Large intestine (tissue), 3 donors: ENCODE data around the gene CALCOCO2. TPM values are rescaled to one million over a fixed set of nuclear protein-coding genes. Genes with fewer than 3 reads are reported as not detected.

Experiments
- DNase-seq, 2 donors: peaks; one replicate each; pipeline versions ENCODE4 v3.0.0 to v3.0.0-alpha.2; 2013
- H3K27ac ChIP-seq: one replicate; pipeline ENCODE4 v1.5.1; 2013; ENCODE audit warnings: low read length
- H3K27me3 ChIP-seq: 2 replicates; pipeline ENCODE4 v1.6.1; 2013; ENCODE audit warnings: low read length; ENCODE audit not compliant: control insufficient read depth, insufficient read depth
- H3K36me3 ChIP-seq: 2 replicates; pipeline ENCODE4 v1.6.1; 2013; ENCODE audit warnings: low read length; ENCODE audit not compliant: control insufficient read depth, insufficient read depth
- H3K4me1 ChIP-seq: one replicate; pipeline ENCODE4 v1.6.1; 2013; ENCODE audit warnings: low read length; ENCODE audit not compliant: control insufficient read depth, insufficient read depth
- H3K4me3 ChIP-seq: one replicate; pipeline ENCODE4 v1.5.1; 2013; ENCODE audit warnings: low read length
- H3K9me3 ChIP-seq: one replicate; pipeline ENCODE4 v1.6.1; 2013; ENCODE audit warnings: mild to moderate bottlenecking, low read depth, low read length, moderate library complexity; ENCODE audit not compliant: control insufficient read depth
- WGBS: methylation state at CpG from one replicate; pipeline ENCODE4 v1.1.5; 2013; ENCODE audit warnings: low lambda C conversion rate; ENCODE audit not compliant: insufficient coverage; 5-methylcytosine and 5-hydroxymethylcytosine counted together
- polyA plus RNA-seq: library from polyadenylated mRNA; unstranded; fragments of 120-200 nt; gene quantifications from one replicate; pipeline ENCODE4 v1.2.1, GENCODE V29; 2013

Gene CALCOCO2
- polyA plus RNA-seq, 1 donor: 159 TPM

DNA sequence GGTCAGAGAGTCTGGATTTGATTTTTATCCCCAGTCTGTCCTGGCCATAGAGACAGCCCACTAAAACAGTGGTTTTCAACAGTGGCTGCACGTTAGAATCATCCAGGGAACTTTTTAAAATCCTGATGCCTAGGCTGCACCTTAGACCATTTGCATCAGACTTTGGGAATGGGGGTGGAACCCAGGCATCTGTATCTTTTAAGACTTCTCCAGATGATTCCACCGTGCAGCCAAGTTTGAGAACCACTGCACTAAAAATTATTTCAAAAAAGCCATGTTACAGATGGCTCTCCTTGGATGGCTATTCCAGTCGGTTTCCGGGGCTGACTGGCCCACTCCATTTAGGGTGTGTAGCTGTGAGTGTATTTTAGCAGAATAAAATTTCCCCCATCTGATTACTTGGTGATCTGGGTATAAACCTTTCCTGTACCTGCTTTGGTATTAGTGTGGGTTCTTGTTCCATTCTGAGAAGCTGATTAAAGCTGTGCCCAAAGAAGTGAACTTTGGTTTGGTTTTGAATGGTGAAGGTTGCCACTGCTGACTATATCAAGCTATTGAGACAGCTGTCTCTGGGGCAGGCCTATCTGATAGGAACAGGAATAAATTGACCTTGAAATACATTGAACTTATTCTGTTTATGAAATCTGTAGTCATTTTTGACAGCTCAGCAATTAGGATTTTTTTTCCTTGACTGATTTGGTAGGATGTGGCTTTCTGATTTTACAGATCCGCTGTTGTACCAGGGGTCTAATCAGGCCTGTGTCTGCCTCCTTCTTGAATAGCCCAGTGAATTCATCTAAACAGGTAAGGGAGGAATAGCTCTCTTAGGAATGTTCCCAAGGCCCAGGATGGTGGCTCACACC is 63.0 kb downstream of the CALCOCO2 start:
- H3K9me3 ChIP-seq: no peaks in the 10 kb centered on the region
- H3K4me1 ChIP-seq: peaks cover 22% of the 10 kb centered on the region
- peak overlapping the region; percentile 96 for H3K27ac ChIP-seq
- H3K27me3 ChIP-seq: no peaks in the 10 kb centered on the region
- no peak for DNase-seq
- peaks cover 32% of the 10 kb centered on the region for H3K36me3 ChIP-seq
- WGBS: no CpG with 5 or more reads among the region's 5 CpGs
- peak overlapping the region; percentile 82 for H3K4me3 ChIP-seq

GRCh38 chr17:48894886-48895285 is 64.1 kb downstream of the CALCOCO2 start:
- H3K9me3 ChIP-seq: no peaks in the 10 kb centered on the region
- DNase-seq: peak in 1 of 2 donors; percentile 73

DNA sequence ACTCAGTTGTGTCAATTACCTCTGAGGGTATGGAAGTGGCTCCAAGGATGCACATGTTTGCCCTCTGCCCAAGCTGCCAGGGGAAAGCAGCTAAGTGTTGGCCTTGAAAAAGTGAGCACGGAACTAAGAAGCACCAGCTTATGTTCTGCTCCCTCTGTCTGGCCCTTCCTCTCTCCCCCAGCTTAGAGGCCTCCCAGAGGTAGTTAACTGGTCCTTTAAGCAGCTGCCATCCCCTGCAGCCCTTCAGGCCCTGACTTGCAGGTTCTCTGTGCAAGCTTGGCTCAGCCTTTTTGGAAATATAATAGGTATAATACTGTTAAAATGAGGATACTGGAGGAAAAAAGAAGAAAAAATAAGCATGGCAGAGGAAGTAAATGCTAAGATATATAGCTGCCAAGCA is 70.4 kb downstream of the CALCOCO2 start:
- no peaks in the 10 kb centered on the region for H3K27me3 ChIP-seq
- no peaks in the 10 kb centered on the region for H3K4me1 ChIP-seq
- no peak for DNase-seq
- H3K27ac ChIP-seq: no peak overlapping the region
- H3K9me3 ChIP-seq: no peaks in the 10 kb centered on the region
- WGBS: no CpG with 5 or more reads among the region's 1 CpG
- peaks cover 16% of the 10 kb centered on the region for H3K36me3 ChIP-seq
- no peak overlapping the region for H3K4me3 ChIP-seq

More at GRCh38 chr17:48894886-48895285, 64.1 kb downstream of the CALCOCO2 start:
- H3K36me3 ChIP-seq: peaks cover 32% of the 10 kb centered on the region
- H3K4me1 ChIP-seq: peaks cover 22% of the 10 kb centered on the region
- no CpG with 5 or more reads among the region's 3 CpGs for WGBS
- no peaks in the 10 kb centered on the region for H3K27me3 ChIP-seq
- H3K4me3 ChIP-seq: no peak overlapping the region
- peak overlapping the region; percentile 37 for H3K27ac ChIP-seq

DNA sequence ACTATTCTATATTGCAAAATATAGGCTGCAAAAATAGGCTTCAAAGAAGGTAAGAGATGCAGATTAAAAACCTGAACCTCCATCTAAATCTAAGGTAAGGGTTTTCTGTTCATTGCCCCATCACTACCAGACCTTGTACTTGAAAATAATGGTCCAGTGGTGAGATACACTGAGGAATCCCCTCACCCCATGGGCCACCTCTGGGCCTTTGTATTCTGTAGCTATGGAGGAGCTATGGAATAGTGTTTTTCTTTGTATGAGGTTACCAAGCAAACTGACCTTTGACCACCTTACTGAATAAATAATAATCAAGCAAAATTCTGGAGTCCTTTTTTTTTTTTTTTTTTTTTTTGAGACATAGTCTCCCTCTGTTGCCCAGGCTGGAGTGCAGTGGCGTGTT is 72.6 kb downstream of the CALCOCO2 start:
- no CpG with 5 or more reads among the region's 1 CpG for WGBS

GRCh38 chr17:48904428-48904827 is 73.6 kb downstream of the CALCOCO2 start:
- Histone ChIP-seq H3K4me3 (no peak overlapping the region), H3K4me1 (no peaks in the 10 kb centered on the region), H3K27me3 (no peaks in the 10 kb centered on the region), H3K36me3 (no peaks in the 10 kb centered on the region), H3K9me3 (no peaks in the 10 kb centered on the region), H3K27ac (no peak overlapping the region)
- DNase-seq: no peak
- WGBS: no CpG with 5 or more reads among the region's 7 CpGs

More for the DNA sequence above, 72.6 kb downstream of the CALCOCO2 start:
- H3K4me3 ChIP-seq: no peak overlapping the region
- DNase-seq: peak in 1 of 2 donors; percentile 32
- no peaks in the 10 kb centered on the region for H3K4me1 ChIP-seq
- peaks cover under 1% of the 10 kb centered on the region for H3K36me3 ChIP-seq
- H3K27ac ChIP-seq: no peak overlapping the region
- no peaks in the 10 kb centered on the region for H3K9me3 ChIP-seq
- no peaks in the 10 kb centered on the region for H3K27me3 ChIP-seq

DNA sequence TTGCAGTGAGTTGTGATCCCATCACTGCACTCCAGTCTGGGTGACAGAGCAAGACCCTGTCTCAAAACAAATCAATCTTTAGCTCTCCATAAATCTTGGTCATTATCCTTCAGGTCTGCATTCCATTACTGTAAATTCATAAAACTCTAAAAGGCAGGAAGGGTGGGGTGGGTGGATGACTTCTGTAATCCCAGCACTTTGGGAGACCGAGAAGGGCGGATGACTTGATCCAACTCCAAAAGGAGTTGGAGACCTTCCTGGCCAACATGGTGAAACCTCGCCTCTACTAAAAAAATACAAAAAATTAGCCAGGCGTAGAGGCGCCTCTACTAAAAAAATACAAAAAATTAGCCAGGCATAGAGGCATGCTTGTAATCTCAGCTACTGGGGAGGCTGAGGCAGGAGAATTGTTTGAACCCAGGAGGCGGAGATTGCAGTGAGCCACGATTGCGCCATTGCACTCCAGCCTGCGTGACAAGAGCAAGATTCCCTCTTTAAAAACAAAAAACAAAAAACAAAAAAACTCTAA is 75.2 kb downstream of the CALCOCO2 start:
- WGBS: no CpG with 5 or more reads among the region's 9 CpGs
- no peak for DNase-seq
- peaks cover 15% of the 10 kb centered on the region for H3K4me1 ChIP-seq
- H3K9me3 ChIP-seq: no peaks in the 10 kb centered on the region
- no peak overlapping the region for H3K4me3 ChIP-seq
- no peaks in the 10 kb centered on the region for H3K27me3 ChIP-seq
- no peak overlapping the region for H3K27ac ChIP-seq
- peaks cover 6% of the 10 kb centered on the region for H3K36me3 ChIP-seq

- no CpG with 5 or more reads among the region's 2 CpGs for WGBS
- no peak for DNase-seq
Measured at GRCh38 chr17:48907713-48908046, 76.8 kb downstream of the CALCOCO2 start.

DNA sequence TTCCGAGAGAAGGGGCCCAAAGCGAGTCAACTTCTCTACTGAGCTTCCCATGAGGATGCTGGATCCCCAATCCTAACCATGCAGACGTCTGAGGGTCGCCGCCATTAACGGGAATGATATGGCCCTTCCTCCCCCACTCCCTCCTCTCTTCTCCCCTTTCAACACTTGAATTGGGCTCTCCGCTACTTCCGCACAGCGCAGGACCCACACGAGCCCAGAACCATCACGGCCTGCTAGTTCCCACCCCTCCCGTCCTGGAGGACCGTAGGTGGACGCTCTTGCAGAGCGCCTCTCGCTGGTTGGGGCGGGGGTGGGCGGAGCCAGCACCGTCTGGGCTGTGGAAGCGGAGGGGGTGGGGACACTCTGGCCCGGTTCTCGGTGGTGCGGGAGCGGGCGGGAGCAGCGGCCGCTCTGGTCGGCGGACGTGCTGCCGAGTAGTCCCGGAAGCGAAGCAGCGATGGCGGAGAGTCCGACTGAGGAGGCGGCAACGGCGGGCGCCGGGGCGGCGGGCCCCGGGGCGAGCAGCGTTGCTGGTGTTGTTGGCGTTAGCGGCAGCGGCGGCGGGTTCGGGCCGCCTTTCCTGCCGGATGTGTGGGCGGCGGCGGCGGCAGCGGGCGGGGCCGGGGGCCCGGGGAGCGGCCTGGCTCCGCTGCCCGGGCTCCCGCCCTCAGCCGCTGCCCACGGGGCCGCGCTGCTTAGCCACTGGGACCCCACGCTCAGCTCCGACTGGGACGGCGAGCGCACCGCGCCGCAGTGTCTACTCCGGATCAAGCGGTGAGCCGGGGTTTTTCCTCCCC is 77.4 kb downstream of the CALCOCO2 start, which contains the start of gene UBE2Z:
TSS of gene UBE2Z (plus strand) at position 361 of the 797 bp plus-strand sequence. CDS start at position 458, 97 bp downstream.
- H3K27me3 ChIP-seq: no peaks in the 10 kb centered on the region
- peak; percentile 97 for DNase-seq
- peak within 1 kb of the TSS; percentile 63 for H3K4me3 ChIP-seq
- WGBS: no CpG with 5 or more reads among the region's 81 CpGs
- peaks cover 16% of the 10 kb centered on the region for H3K4me1 ChIP-seq
- peaks cover 24% of the 10 kb centered on the region for H3K36me3 ChIP-seq
- H3K27ac ChIP-seq: peak within 1 kb of the TSS; percentile 67
- H3K9me3 ChIP-seq: no peaks in the 10 kb centered on the region

More at GRCh38 chr17:48907713-48908046, 76.8 kb downstream of the CALCOCO2 start:
- Histone ChIP-seq H3K4me1 (peaks cover 16% of the 10 kb centered on the region), H3K27me3 (no peaks in the 10 kb centered on the region), H3K9me3 (no peaks in the 10 kb centered on the region), H3K4me3 (peak overlapping the region; percentile 63), H3K36me3 (peaks cover 18% of the 10 kb centered on the region), H3K27ac (peak overlapping the region; percentile 67)

DNA sequence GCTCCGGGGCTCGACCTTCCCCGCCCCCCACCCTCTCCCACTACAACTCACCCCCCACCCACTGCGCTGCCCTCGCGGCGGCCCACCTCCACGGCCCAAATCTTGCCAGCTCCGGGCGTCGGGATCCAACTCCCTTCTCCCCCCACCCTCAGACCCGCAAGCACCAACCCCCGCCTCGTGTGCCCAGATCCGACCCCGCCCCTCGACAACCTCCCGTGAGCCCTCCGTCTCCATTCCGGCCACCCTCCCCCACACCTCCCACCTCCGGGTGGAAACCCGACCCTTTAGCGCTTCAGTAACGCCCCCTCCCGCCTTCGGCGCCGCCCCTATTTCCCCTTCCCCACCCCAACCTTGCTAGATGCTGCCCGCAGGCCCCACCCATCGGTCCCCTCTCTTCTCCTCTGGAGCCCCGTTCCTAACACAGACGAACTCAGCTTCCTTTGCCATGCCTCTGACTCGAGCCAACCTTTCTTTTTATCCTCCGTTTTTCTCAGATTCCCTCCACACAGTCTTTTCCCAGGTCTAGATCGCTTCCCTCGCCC is 78.1 kb downstream of the CALCOCO2 start:
- Histone ChIP-seq H3K4me1 (peaks cover 16% of the 10 kb centered on the region), H3K9me3 (no peaks in the 10 kb centered on the region), H3K4me3 (peak overlapping the region; percentile 63), H3K27ac (peak overlapping the region; percentile 67), H3K36me3 (peaks cover 30% of the 10 kb centered on the region), H3K27me3 (no peaks in the 10 kb centered on the region)
- DNase-seq: peak; percentile 70 to 78
- WGBS: 0% methylated on average over 5 of the region's 36 CpGs

GRCh38 chr17:48909783-48910182 is 78.9 kb downstream of the CALCOCO2 start:
- Histone ChIP-seq H3K36me3 (peaks cover 37% of the 10 kb centered on the region), H3K27ac (peak overlapping the region; percentile 8), H3K4me1 (peaks cover 16% of the 10 kb centered on the region), H3K4me3 (peak overlapping the region; percentile 63), H3K9me3 (no peaks in the 10 kb centered on the region), H3K27me3 (no peaks in the 10 kb centered on the region)
- no peak for DNase-seq
- 7% methylated on average over 2 of the region's 4 CpGs for WGBS
